GM19438 (cell line): ENCODE results near the gene CACNA2D3.

Experiments
- ATAC-seq: cut with Tn5 transposase; IDR thresholded peaks from one replicate; pipeline ENCODE4 v1.9.1; 2021; ENCODE audit warnings: low read depth; ENCODE audit not compliant: unreplicated experiment

Gene CACNA2D3

DNA sequence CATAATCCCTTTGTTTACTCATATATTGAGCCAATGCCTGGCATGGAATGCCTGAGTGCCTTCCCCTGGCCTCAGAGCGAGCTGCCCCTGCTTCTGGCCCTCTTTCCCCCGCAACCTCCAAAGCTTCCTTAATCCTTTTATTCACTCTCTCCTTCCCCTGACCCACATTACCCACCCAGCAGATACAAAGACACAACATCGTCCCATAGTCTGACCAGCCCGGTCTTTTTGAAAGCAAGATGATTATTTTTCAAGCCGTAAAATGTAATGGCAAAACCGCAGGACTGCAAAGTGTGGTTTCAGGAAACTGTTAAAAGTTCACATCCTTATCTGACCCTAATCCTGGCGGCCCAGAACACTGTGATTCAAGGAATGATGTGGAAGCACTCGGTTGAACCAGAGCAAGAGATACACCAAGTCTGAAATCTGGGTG, 883.9 kb downstream of the CACNA2D3 start:
- ATAC-seq, result no peak

DNA sequence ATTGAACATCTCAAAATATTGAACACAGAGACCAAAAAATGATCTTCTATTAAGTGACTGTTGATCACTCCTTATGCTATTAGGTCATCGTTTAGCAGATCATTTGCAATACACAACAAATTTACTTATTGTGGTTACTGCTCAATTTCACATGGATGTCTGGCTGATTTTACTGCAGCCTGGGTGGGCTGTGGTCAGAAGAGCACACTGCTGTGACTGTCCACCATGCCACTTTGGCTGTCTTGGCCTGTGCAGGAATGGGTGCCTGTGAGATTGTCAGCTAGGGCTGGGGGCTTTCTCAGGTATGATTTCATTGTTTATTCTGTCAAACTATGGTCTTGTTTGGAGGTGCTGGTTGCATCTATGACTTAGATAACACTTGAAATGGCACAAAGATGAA, 885.6 kb downstream of the CACNA2D3 start:
- no peak for ATAC-seq

DNA sequence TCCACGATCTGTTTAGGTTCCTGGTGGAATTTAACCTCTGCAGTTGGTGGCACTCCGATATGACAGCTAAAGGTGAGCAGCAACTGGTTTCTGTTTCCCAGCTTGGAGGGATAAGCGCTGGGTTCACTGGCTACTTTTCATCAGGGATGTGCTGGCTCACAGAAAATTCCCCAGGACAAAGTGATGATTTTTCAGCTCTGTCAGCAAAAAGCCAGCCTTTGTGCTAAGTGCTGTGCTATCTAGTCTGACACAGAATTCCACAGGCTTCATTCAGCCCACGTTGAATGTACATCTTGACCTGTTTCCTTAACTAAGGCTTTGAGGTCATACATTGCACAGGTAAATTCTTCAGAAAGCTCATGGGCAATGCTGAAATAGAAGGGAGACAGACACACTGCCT, 887.0 kb downstream of the CACNA2D3 start:
- ATAC-seq, result no peak

DNA sequence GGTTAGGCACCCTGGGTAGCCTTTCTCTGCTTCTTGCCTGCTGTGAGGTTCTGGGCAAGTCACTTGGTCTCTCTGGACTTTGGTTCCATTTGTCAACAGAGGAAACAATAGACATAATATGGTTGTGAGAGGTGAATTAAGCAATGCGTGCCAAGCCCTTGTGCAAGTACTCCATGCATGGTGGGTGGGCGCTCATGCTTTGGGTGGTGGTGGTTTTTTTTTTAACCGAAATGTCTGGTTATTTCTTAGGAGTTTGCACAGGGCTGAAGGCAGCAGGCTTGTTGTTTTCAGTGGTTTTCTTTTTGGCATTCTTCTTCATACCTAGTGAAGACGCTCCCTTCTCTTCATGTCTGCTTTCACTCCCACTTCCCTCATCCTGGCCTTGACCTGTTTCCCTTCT, 889.7 kb downstream of the CACNA2D3 start:
- no peak for ATAC-seq

DNA sequence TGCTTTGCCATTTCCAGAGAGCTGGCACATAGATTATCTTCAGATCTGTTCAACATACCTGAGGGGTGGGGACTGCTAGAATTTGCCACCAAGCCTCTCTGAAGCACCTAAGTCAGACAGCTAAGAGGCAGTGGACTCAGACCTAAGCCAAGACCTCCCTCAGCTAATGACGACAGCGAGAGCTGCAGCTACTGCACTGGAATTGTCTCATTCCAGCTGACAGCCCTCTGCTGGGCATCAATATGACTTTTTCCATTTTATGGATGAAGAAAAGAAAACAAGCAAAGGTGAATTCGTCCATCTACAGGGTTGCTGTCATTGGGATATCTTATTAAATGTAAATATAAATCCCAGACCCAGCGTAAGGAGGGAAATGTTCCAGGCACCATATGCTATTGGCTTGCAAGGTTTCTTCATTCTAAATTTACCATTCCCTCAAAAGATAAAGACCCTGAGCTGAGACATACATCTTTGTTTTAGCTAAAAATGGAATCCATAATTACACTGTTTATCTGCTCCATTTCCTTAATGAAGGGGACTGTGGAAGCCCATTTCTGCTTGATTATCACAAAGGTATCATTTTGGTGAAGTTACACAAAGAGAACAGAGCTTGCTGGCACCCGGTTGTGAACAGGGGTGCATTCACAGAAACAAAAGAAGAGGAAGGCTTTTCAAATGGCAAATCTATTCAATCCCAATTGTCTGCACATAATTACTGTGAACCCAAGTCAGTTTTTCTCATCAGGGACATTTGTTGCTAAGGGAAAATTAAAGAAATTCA, 891.0 kb downstream of the CACNA2D3 start:
- ATAC-seq, result no peak

DNA sequence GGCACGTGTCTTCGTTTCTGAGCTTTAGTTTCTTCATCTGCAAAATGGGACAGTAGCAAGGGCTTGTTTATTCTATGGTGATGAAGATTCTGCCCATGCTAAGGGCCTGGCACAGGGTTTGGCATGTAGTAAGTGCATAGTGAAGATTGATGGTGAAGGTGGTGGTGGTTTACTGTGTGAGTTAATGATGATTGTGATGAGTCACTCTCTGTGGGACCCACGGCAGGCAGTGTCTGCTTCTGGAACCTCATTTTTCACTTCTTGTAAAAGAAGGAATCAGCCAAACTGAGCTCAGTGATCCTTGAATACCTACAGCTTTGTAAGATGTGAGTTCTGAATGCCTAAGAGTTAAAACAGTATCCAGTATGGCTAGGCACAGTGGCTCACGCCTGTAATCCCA, 891.7 kb downstream of the CACNA2D3 start:
- ATAC-seq, result no peak

DNA sequence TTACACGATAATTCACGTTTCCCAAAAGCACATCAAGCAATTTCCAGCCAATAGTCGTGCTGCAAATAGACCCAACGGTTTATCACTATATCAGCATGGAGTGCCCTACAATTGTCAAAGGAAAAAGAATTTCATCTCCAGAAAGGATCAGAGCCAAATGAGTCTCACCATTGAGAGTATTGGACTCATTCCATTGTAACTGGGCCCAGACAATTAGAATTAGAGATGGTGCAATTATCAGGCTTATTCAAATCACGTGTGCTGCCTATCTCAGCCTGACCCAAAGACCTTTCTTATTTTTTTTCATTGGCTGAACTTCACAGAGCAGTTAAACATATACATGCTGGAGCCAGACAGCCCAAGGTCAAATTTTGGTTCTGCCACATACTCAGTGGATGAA, 892.6 kb downstream of the CACNA2D3 start:
- no peak for ATAC-seq

DNA sequence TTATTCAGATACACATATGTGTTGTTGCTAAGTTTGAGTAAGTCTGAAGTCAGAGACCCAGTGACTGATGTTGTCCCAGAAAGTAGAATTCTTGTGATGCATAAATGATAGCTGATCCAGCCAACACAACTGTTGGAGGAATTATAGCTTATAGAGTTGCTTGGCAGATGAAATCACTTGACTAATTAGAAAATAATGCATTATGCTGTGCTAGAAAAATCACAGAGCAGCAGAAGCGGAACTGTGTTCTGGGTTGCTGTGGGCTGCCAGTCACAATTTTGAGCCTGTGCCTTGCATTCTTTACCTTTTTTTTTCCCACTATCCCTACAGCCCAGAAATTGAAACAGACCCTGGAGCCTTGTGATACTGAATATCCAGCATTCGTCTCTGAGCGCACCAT, 895.5 kb downstream of the CACNA2D3 start:
- no peak for ATAC-seq

DNA sequence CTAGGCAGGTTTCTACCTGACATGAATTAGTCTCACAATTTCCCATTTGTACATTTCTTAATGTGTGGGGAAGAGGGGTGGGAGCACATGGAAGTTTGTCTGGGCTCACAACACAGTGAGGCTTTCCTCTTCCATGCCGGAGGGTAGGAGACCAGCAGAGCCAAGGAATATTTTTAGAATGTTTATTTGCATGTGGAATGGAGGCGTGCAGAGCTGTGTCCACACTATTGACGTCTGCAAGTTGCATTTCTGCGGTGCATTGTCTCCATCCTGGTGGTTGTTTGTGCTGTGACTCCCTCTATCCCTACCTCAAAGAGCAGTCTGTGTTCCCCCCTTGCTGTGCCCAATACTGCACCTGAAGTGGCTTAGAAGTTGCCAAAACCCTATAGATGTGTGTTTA, 908.6 kb downstream of the CACNA2D3 start:
- no peak for ATAC-seq

DNA sequence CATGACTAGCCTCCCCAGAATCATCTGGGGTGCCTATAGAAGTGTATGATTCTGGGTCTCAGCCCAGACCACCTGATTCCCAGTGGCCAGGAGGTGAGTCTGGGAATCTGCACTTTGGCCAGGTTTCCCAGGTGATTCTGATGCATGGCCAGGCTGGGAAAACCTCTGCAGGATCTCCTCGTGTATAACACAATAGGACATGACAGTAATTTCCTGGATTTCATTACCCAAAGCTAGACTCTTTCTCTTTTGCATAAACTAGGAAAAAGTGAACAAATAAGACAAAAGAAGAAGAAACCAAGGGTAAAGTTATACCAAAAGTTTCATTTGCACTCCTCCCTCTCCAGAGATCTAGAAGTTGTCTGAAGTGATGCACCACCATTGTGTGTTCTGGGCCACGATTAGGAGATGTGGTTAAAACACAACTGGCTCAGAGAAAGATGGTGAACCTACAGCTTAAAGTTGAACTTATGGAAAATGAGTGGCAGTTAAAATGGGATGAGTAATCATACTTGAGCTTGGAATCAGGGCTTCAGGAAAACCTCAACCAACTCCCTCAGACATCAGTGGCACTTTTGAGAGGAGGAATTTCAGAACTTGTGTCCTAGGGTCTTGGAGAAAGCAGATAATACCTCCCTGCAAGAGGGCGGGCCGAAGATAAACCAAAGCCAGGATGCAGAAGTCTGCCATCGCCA, 914.7 kb downstream of the CACNA2D3 start:
- no peak for ATAC-seq

DNA sequence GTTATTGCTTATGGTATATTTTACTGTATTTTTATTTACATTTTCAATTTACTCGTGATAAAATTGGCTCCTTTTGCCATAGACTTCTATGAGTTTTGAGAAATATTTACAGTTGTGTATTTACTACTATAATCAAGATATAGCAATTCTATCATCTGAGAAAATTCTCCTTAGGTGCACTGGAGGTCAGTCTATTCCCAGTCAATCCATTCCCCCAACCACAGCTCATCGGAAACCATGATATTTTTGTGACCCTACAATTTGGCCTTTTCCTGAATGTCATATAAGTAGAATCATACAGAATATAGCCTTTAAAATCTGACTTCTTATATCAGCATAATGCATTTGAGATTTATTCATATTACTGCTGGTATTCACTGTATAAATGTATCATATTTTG, 920.2 kb downstream of the CACNA2D3 start:
- no peak for ATAC-seq

DNA sequence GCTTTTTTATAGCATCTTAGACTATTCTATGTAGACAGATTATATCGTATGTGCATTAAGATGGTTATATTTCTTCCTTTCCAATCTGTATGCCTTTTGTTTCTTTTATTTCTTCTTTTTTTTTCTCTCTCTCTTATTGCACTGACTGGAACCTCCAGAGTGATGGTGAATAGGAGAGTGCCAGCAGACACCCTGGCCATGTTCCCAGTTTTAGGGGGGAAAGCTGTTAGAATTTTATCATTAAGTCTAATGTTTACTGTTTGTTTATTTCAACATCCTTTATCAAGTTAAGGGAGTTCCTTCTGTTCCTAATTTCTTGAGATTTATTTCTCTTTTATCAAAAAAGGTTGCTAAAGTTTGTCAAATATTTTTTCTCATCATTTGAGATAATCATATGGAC, 922.1 kb downstream of the CACNA2D3 start:
- ATAC-seq, result no peak

DNA sequence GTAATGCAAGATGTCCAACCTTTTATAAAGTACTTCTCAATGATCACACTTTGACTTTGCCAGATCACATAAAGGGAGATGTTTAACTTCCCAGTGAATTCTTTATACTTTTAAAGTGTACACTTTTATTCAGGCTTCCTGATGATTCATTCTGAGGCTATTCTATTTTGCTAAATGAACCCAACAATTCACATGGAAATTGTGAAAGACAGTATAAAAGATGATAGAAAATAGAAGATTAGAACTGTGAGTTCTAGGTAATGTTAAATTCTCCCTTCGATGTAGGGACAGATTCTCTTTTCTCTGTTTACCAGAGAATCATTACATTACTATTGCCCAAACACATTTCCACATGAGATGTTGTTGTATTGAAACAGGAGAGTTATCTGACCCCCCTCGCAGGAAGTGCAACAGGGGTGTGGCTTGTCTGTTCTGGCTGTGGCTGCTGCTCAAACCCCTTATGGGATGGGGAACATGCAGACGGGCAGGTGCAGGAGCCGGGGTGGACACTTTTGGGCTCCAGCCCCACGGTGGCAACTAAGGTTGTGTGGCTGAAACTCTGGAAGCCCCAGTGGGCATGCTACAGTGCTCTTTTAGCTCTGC, 936.8 kb downstream of the CACNA2D3 start:
- ATAC-seq, result no peak

DNA sequence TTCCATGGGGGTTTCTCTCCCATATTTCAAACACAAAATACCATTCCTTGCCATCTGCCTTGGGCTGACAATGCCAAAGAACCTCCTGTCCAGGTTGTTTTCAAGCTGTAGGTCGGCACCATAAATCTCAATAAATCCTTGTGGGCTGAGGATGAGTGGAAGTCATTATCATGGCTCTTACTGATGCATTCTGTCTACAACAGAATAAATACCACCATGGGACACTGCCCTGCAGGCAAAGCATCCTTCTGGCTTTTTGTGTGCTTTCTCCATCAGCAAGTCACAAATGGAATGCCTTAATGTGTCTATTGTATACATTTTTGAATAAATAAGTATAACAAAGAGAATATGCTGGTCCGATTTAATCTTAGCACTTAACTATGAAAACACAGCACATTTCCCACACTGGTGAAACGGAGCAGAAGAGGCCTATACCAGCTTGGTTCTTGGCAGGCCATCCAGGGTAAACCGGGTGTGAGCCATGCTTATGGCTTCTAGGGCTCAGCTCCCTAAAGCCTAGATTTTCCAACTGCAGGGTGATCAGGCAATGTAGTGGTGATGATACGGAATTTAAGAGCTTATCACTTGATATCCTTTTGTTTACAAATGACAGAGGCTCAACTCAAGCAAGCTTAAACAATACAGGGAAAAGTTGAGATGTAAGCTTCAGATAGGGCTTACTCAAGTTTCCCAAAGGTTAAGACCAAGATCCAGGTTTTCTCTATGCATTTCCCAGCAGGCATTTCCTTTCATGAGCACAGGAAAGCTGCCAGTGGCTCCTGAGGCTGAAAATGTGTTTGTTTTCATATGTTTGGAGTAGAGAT, 938.8 kb downstream of the CACNA2D3 start:
- ATAC-seq, result no peak

DNA sequence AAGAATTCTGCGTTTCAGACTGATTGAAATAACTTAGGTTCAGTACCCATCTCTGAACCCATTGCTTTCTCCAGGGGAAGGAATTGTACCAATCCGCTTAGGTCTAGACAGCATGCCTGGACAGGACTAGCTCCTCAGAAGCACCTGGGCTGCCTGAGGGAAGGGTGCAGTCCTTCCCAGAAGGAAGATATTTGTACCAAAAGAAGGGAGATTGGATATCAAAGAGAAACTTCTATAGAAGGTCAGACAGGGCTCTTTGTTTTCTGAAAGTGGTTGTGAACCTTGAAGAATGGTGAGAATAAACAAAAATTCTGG, 939.3 kb downstream of the CACNA2D3 start:
- ATAC-seq, result no peak

DNA sequence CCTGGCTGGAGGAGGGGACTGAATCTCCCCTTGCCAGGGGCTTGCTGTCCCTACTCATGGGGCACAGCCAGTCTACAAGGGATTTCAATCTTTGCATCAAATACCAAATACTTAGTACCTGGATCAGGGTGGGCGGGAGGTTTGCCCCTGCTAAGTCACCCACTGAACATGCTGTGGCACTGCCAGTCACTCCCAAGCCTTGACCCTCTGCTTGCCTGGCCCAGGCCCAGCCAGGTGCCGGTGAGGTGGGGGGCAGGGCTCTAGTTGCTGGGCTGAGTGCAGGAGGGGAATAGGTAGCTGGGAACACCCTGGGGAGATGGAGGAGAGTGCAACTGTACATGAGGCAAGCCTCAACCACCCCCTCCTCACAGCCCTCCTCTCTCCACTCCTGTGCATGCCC, 941.8 kb downstream of the CACNA2D3 start:
- no peak for ATAC-seq

DNA sequence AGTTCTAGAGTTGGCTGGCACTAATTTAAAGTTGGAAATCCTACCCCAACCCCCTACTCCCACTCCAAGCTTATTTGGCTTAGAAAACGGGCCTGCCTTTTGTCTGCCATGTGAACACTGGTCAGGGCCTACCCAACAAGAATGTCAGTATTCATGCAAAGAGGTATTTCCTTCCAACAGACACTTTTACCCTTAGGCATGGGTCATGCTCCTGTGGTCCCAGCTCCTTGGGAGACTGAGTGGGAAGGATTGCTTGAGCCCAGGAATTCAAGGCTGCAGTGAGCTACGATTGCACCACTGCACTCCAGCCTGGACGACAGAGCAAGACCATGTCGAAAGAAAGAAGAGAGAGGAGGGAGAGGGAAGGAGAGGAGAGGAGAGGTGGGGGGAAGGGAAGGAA, 943.0 kb downstream of the CACNA2D3 start:
- no peak for ATAC-seq

DNA sequence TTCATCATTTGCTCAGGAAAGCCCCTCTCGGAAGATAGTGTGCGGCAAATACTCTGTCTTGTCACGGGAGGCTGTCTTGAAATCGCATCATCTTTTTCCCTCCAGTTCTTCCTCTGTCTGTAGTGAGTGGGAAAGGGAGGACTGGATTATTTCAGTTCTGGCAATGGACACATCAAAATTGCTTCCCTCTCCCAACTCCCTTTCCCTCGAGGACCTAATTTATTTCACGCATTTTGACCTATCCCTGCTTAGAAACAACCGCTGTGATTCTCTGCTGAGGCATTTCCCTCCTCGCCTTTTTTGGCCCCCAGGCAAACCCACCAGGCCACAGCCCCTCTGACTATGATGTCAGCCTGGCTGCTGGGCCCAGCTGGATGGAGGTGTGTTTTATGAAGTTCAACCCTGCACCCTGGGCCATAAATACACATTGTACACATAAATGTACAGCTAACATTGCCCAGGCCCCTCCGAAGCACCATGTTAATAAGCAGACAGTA, 944.2 kb downstream of the CACNA2D3 start:
- ATAC-seq, result no peak

DNA sequence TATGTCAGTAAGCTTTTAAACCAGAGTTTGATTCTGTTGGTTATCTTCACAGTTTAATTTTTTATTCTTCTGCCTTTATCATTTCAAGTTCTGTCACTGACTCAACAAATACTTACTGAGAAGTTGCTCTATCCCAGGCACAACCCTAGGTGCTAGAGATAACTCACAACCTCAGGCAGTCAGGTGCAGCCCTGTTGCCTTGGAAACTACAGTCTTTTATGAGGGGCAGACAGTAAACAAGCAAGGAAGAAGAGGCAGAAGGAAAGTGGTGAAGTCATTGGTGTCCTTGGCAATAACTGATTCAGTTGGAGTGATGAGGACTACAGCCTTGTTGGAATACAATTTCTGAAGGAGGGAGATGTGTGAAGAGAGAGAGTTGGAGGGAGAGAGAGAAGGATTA, 947.6 kb downstream of the CACNA2D3 start:
- no peak for ATAC-seq

DNA sequence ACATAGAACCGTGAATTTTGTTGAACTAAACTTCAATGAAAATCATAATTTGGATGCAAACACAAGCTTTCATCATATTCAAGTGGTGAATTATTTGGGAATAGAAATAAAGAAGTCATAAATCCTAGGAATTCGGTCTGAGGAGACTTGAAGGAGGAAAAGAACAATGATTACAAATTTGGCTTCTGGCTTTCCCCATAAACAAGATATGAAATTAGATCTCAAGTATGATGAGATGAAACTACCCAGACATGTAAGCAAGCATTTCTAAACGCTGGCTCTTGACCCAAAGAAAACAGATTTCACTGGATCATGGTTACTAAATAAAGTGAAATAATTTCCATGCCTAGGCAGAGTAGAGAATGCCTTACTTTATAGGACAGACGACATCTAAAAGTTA, 952.4 kb downstream of the CACNA2D3 start:
- ATAC-seq, result no peak

DNA sequence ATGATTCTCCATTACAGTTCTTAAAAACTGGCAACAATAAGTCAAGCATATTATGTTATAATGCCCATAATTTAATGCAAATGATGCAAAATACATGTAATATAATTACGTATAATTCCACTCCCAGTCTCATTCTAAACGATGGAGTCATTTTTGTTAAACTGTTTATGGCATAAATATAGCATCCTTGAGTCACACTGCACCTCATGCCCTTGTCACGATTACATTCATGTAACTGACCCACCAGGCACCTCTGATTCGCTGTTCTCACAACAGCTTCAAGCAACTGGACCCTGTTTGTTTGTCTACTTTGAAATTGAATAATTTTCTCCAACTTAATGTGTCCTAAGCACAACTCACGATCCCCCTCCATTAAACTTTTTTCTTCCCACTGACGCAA, 953.5 kb downstream of the CACNA2D3 start:
- no peak for ATAC-seq
